WTC11 (cell line): ENCODE measurements around the gene GRIN1. TPM values are rescaled to one million over a fixed set of nuclear protein-coding genes. Genes with fewer than 3 reads are reported as not detected.

Experiments
- ATAC-seq: fragments of 200-7000 bp; cut with Tn5 transposase; 2 replicates; pipeline ENCODE4 v1.10.0; 2021; ENCODE audit warnings: mild to moderate bottlenecking, moderate library complexity
- CTCF ChIA-PET: fragments of 300-600 bp; sonication (Branson Sonifier 250); formaldehyde crosslinking; loops from one replicate; lab custom pipeline; 2021; ENCODE audit warnings: antibody characterized with exemption; lab: Charles Lee
- POLR2A ChIA-PET: fragments of 350-600 bp; sonication (Branson Sonifier 250); formaldehyde crosslinking; loops from one replicate; lab custom pipeline; 2021; ENCODE audit warnings: antibody characterized with exemption; lab: Charles Lee
- DNase-seq: peaks from one replicate; pipeline ENCODE4 v3.0.0; 2021; ENCODE audit warnings: low spot score
- H3K27ac Mint-ChIP-seq: 2 replicates; pipeline ENCODE4 v1.8.0; 2021; ENCODE audit warnings: mixed read lengths
- H3K27me3 Mint-ChIP-seq: 2 replicates; pipeline ENCODE4 v1.8.0; 2021; ENCODE audit warnings: low read depth, mild to moderate bottlenecking, moderate library complexity, mixed read lengths
- H3K36me3 Mint-ChIP-seq: 2 replicates; pipeline ENCODE4 v1.8.0; 2021; ENCODE audit warnings: mixed read lengths
- H3K4me1 Mint-ChIP-seq: 2 replicates; pipeline ENCODE4 v1.8.0; 2022; ENCODE audit warnings: mixed read lengths
- H3K4me3 Mint-ChIP-seq: 2 replicates; pipeline ENCODE4 v1.8.0; 2021; ENCODE audit warnings: mild to moderate bottlenecking, moderate library complexity, mixed read lengths
- H3K9me3 Mint-ChIP-seq: 2 replicates; pipeline ENCODE4 v1.8.0; 2021; ENCODE audit warnings: mixed read lengths
- ATF1 ChIP-seq: sonication (generic); formaldehyde crosslinking; IDR thresholded peaks from 2 replicates; pipeline ENCODE4 v1.8.1; 2023; ENCODE audit warnings: mild to moderate bottlenecking, moderate library complexity, missing genetic modification reagents
- E2F4 ChIP-seq: sonication (generic); formaldehyde crosslinking; IDR thresholded peaks from 2 replicates; pipeline ENCODE4 v1.8.1; 2022; ENCODE audit warnings: low read depth, mild to moderate bottlenecking, moderate library complexity, missing genetic modification reagents, borderline replicate concordance
- FOXJ3 ChIP-seq: sonication (generic); formaldehyde crosslinking; IDR thresholded peaks from 2 replicates; pipeline ENCODE4 v1.9.0; 2021; ENCODE audit warnings: missing genetic modification reagents, mild to moderate bottlenecking, borderline replicate concordance
- GTF2I ChIP-seq: fragments of 250-450 bp; sonication (Bioruptor Pico); conservative IDR thresholded peaks from 2 replicates; pipeline ENCODE4 v1.4.0; 2021; ENCODE audit warnings: mild to moderate bottlenecking
- NFYB ChIP-seq: sonication (generic); formaldehyde crosslinking; conservative IDR thresholded peaks from 2 replicates; pipeline ENCODE4 v1.8.0; 2022; ENCODE audit warnings: low read depth, missing genetic modification reagents
- PRDM15 ChIP-seq: sonication (generic); formaldehyde crosslinking; IDR thresholded peaks from 2 replicates; pipeline ENCODE4 v1.8.0; 2022; ENCODE audit warnings: missing genetic modification reagents
- STAT6 ChIP-seq: sonication (generic); formaldehyde crosslinking; conservative IDR thresholded peaks from 2 replicates; pipeline ENCODE4 v1.8.1; 2023; ENCODE audit warnings: mild to moderate bottlenecking, low read depth, missing genetic modification reagents, moderate library complexity
- ZNF281 ChIP-seq: sonication (generic); formaldehyde crosslinking; IDR thresholded peaks from 2 replicates; pipeline ENCODE4 v1.8.0; 2023; ENCODE audit warnings: mild to moderate bottlenecking, missing genetic modification reagents
- total RNA-seq: library from RNA; stranded (reverse); gene quantifications from 3 replicates; pipeline ENCODE4 v1.2.3, GENCODE V29; 2021

The GRIN1 gene
- total RNA-seq, 1 experiment from 2014 or later = 4.1 TPM

GRCh38 chr9:137198051-137198901 lies 59.3 kb downstream of the GRIN1 start:
- CTCF ChIA-PET = interaction anchor here (1.3 to 2.5 kb wide), 5 partner anchors 9 to 38 kb away, joined by 3 to 14 read pairs (median 10); partner anchors contain the start of genes LRRC26, RNF224 and SSNA1
- H3K27ac Mint-ChIP-seq = no peak overlapping the region
- no peak for TF ChIP-seq ZNF281 (CRISPR knock-in tag)
- TF ChIP-seq, all 79 proteins: peak for 0
- ATAC-seq (no peak), DNase-seq (no peak)
- POLR2A ChIA-PET = interaction anchor here (0.6 kb wide), 1 partner anchor 120 kb away, joined by 4 read pairs; no protein-coding TSS in a partner anchor
- H3K27me3 Mint-ChIP-seq = no peaks in the 10 kb centered on the region
- H3K9me3 Mint-ChIP-seq = no peaks in the 10 kb centered on the region
- peaks cover 27% of the 10 kb centered on the region for H3K4me1 Mint-ChIP-seq
- H3K4me3 Mint-ChIP-seq = peak overlapping the region; percentile 84
- H3K36me3 Mint-ChIP-seq = no peaks in the 10 kb centered on the region

- H3K36me3 Mint-ChIP-seq = no peaks in the 10 kb centered on the region
- no peak for TF ChIP-seq GTF2I (CRISPR knock-in tag)
- TF ChIP-seq PRDM15 = no peak
- TF ChIP-seq E2F4 = no peak
- TF ChIP-seq ATF1 (CRISPR knock-in tag) = no peak
- no peak for TF ChIP-seq NFYB (CRISPR knock-in tag)
- no peak for TF ChIP-seq FOXJ3 (CRISPR knock-in tag)
- no peak for TF ChIP-seq STAT6 (CRISPR knock-in tag)
- TF ChIP-seq, all 79 proteins: peak for 0
- Mint-ChIP-seq H3K27me3 (no peaks in the 10 kb centered on the region), H3K4me3 (peak overlapping the region; percentile 84), H3K4me1 (peaks cover 29% of the 10 kb centered on the region), H3K9me3 (no peaks in the 10 kb centered on the region), H3K27ac (no peak overlapping the region)
- ATAC-seq (no peak), DNase-seq (no peak)
- ChIA-PET POLR2A (interaction anchor here (1.2 kb wide), 1 partner anchor 24 kb away, joined by 4 read pairs; the partner anchor contains the start of gene RNF208), CTCF (interaction anchor here (0.7 to 2.5 kb wide), 9 partner anchors 10 to 152 kb away, joined by 3 to 14 read pairs (median 5); partner anchors contain the start of genes LRRC26, NPDC1, RNF224 and SSNA1)
Measured at GRCh38 chr9:137198902-137199283, 59.9 kb downstream of the GRIN1 start.
